Measurements from ENCODE around the gene ARRB1. TPM values are rescaled to one million over a fixed set of nuclear protein-coding genes. Genes with fewer than 3 reads are reported as not detected.

ARRB1 gene
- total and polyA plus RNA-seq, 4 donors, result 3.3 to 21.2 (median 12.5) TPM

DNA sequence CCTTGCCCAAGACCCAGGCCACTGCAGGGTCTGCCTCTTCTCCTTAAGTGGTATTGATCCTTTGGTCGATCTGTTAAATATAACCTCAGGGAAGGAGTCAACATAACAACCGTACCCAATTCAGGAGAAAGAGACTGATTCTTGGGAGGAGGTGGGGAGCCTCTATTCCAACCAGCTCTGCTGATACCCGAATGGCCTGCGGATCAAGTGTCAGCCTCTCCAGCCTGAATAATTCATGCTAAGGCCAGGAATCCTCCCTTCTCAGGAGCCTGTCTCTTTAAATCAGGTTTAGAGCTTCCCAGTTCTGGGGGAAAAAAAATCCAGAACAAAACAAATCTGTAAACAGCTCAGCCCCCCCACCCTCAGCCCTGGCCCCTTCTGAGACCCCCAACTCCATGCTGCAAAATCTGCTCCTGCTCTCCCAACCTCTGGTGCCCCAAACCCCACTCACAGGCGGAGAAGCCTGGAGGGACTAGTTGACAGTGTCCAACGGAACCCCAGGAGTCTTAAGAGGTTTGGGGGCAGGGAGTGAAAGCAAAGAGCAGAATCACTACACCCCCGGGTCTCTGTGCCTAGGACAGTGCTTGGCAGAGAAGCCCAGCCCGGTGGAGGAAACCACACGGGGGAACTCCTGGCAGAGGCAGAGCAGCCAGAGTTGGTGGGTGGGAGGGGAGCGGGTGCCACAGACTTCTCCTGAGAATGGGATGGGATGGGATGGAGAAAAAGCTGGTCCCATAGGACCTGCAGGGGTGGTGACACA lies 111.8 kb downstream of the ARRB1 start:
- Histone ChIP-seq H3K27me3 (ENCODE audit: control insufficient read depth in 4 of 4, insufficient read depth in 4 of 4, low read length in 3 of 4) (peaks cover 0 to 11% (median 4%) of the 10 kb centered on the region in 4 donors), H3K27ac (ENCODE audit: low read depth in 1 of 2, low read length in 2 of 2) (no peak overlapping the region), H3K9ac (ENCODE audit: low read depth in 1 of 2, low read length in 2 of 2) (no peak overlapping the region), H3K4me3 (ENCODE audit: low read depth in 1 of 3, low read length in 3 of 3) (no peak overlapping the region), H3K9me3 (ENCODE audit: control insufficient read depth in 4 of 4, low read length in 3 of 4) (peaks cover 0 to 5% (median 0%) of the 10 kb centered on the region in 4 donors), H3K36me3 (ENCODE audit: control insufficient read depth in 4 of 4, insufficient read depth in 3 of 4, low read depth in 1 of 4, low read length in 3 of 4) (no peaks in the 10 kb centered on the region), H3K4me1 (ENCODE audit: control insufficient read depth in 4 of 4, insufficient read depth in 4 of 4, low read length in 3 of 4) (peaks cover 4 to 23% (median 16%) of the 10 kb centered on the region in 4 donors)
- no peak for TF ChIP-seq JUND (IDR thresholded peaks at IDR 0.05)
- DNase-seq (ENCODE audit: low spot score), result no peak
- 55% methylated on average over 10 of the region's 10 CpGs for WGBS

DNA sequence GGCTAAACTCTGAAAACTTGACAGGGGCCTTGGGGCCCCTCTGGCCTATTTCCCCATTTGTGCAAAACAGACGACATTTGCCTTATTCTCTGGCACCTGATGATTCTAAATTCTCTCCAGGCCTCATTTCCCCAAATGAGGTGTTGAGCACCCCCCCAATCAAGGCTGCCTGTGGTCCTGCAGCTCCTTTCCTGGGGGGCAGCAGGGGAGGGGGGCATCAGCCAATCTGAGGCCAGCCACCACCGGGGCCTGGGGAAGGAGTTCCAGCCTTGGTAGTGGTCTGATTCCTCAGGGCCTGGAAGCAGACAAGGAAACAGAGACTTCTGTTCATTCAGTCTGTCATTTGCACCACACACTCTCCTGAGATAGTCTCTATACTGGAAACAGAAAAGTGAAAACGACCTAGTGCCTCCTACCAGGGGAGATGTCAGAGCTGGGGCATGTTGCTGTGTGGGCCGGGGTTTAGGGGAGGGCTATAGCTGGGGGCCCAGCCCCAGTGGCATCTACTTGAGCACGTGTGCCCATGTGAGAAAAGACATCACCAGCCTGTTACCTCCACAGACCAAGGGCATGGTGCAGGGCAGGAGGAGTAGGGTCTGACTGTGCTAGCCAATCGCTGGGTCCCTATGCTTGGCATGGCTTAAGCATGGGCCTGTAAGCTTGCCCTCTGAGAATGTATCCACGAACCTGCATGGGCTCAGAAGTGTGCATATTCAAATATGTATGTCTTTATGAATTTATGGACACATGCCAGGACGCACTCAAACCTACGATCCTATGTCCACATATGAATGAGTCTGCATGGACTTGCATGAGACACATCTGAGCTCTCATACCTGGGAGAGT lies 112.6 kb downstream of the ARRB1 start:
- Histone ChIP-seq H3K9ac (ENCODE audit: low read depth in 1 of 2, low read length in 2 of 2) (no peak overlapping the region), H3K27me3 (ENCODE audit: control insufficient read depth in 4 of 4, insufficient read depth in 4 of 4, low read length in 3 of 4) (peaks cover 0 to 11% (median 4%) of the 10 kb centered on the region in 4 donors), H3K27ac (ENCODE audit: low read depth in 1 of 2, low read length in 2 of 2) (no peak overlapping the region), H3K4me3 (ENCODE audit: low read depth in 1 of 3, low read length in 3 of 3) (no peak overlapping the region), H3K36me3 (ENCODE audit: control insufficient read depth in 4 of 4, insufficient read depth in 3 of 4, low read depth in 1 of 4, low read length in 3 of 4) (no peaks in the 10 kb centered on the region), H3K4me1 (ENCODE audit: control insufficient read depth in 4 of 4, insufficient read depth in 4 of 4, low read length in 3 of 4) (peaks cover 4 to 23% (median 16%) of the 10 kb centered on the region in 4 donors), H3K9me3 (ENCODE audit: control insufficient read depth in 4 of 4, low read length in 3 of 4) (peaks cover 0 to 5% (median 0%) of the 10 kb centered on the region in 4 donors)
- no peak for DNase-seq (ENCODE audit: low spot score)
- no peak for TF ChIP-seq EGR1 (IDR thresholded peaks at IDR 0.05; ENCODE audit: low read depth in 2 of 2)
- no peak for TF ChIP-seq RXRA (IDR thresholded peaks at IDR 0.05)
- TF ChIP-seq FOXA2 (IDR thresholded peaks at IDR 0.05), result no peak
- TF ChIP-seq MAX (IDR thresholded peaks at IDR 0.05), result no peak
- TF ChIP-seq NR2F2 (IDR thresholded peaks at IDR 0.05), result no peak
- no peak for TF ChIP-seq SP1 (IDR thresholded peaks at IDR 0.05)
- TF ChIP-seq, protein P1, sequence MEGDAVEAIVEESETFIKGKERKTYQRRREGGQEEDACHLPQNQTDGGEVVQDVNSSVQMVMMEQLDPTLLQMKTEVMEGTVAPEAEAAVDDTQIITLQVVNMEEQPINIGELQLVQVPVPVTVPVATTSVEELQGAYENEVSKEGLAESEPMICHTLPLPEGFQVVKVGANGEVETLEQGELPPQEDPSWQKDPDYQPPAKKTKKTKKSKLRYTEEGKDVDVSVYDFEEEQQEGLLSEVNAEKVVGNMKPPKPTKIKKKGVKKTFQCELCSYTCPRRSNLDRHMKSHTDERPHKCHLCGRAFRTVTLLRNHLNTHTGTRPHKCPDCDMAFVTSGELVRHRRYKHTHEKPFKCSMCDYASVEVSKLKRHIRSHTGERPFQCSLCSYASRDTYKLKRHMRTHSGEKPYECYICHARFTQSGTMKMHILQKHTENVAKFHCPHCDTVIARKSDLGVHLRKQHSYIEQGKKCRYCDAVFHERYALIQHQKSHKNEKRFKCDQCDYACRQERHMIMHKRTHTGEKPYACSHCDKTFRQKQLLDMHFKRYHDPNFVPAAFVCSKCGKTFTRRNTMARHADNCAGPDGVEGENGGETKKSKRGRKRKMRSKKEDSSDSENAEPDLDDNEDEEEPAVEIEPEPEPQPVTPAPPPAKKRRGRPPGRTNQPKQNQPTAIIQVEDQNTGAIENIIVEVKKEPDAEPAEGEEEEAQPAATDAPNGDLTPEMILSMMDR (IDR thresholded peaks at IDR 0.05; ENCODE audit: low read depth, low read length, missing input control), result no peak
- TF ChIP-seq HNF4A (conservative IDR thresholded peaks at IDR 0.05), result no peak
- TF ChIP-seq HNF4G (IDR thresholded peaks at IDR 0.05), result no peak
- no peak for TF ChIP-seq GABPA (IDR thresholded peaks at IDR 0.05 in 1 of 2, conservative IDR thresholded peaks at IDR 0.05 in 1 of 2)
- TF ChIP-seq RAD21 (IDR thresholded peaks at IDR 0.05), result no peak
- WGBS, result 83% methylated on average over 9 of the region's 9 CpGs

DNA sequence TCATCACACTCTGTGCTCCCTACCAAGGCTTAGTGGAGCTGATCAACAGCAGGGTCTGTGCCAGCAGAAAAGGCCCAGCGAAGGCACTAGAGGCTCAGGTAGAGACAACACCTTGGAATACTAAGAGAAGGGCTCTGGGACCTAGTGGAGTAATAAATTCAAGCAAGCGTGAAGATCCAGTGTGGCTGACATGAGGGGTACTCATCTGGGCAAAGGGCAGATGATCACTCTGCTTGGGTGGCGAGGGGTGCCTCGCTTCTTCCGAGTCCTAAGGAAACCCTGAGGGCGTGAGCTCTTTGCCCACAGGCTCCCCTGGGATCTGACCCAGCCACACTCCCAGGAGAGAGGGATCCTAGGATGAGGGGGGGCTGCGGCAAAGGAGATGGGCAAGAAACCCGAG lies 114.4 kb downstream of the ARRB1 start:
- H3K27me3 ChIP-seq (ENCODE audit: control insufficient read depth in 4 of 4, insufficient read depth in 4 of 4, low read length in 3 of 4), result peaks cover 0 to 5% (median under 1%) of the 10 kb centered on the region in 4 donors
- no peak overlapping the region for H3K4me3 ChIP-seq (ENCODE audit: low read depth in 1 of 3, low read length in 3 of 3)
- no peak for DNase-seq (ENCODE audit: low spot score)
- H3K4me1 ChIP-seq (ENCODE audit: control insufficient read depth in 4 of 4, insufficient read depth in 4 of 4, low read length in 3 of 4), result peaks cover 4 to 19% (median 13%) of the 10 kb centered on the region in 4 donors
- TF ChIP-seq EGR1 (IDR thresholded peaks at IDR 0.05; ENCODE audit: low read depth in 2 of 2) (no peak), RAD21 (IDR thresholded peaks at IDR 0.05) (no peak), FOXA2 (IDR thresholded peaks at IDR 0.05) (no peak), MAX (IDR thresholded peaks at IDR 0.05) (no peak), FOXA1 (IDR thresholded peaks at IDR 0.05) (no peak), YY1 (IDR thresholded peaks at IDR 0.05) (no peak)
- WGBS, result 90% methylated on average over 8 of the region's 8 CpGs
- no peaks in the 10 kb centered on the region for H3K36me3 ChIP-seq (ENCODE audit: control insufficient read depth in 4 of 4, insufficient read depth in 3 of 4, low read depth in 1 of 4, low read length in 3 of 4)
- no peak overlapping the region for H3K9ac ChIP-seq (ENCODE audit: low read depth in 1 of 2, low read length in 2 of 2)
- H3K27ac ChIP-seq (ENCODE audit: low read depth in 1 of 2, low read length in 2 of 2), result no peak overlapping the region
- no peaks in the 10 kb centered on the region for H3K9me3 ChIP-seq (ENCODE audit: control insufficient read depth in 4 of 4, low read length in 3 of 4)
